Measurements from ENCODE around the gene SV2B.

Gene SV2B

DNA sequence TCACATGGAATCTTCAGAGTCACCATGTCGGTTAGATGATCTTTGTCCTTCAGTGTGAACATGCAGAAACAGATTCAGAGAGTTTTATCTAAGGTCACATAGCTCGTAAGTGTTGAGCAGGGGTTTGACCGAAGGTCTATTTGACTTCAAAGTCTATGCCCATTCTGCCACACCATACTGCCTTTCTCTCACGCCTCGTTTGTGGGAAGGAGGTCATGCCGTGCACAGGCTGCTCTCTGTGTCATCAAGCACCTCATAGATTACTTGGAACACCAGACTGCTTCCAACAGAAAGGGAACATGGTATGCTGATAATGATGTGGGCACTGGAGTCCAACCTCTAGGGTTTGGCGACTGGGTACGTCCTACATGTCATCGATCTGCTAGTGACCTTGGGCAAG lies 128.8 kb downstream of the SV2B start:
- DNase-seq (ENCODE audit: low spot score): no peak

DNA sequence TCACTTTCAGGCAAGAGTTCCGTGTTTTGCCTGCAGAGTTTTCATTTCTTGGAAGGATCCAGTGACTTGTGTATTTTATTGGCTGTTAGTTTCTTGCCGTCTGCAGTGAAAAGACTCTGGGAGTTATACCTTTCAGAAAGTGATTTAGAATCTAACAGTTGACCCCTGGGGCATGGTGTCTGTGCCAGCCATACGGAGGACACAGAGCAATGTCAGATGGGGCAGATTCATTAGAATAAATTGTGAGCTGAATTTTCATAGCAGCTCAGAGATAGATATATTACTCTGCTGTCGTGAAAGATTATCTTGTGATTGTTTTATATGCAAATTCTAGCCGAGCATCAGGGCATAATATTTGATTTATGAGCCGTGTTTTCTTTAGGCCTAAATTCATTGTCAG lies 131.6 kb downstream of the SV2B start:
- no peak for DNase-seq (ENCODE audit: low spot score)

DNA sequence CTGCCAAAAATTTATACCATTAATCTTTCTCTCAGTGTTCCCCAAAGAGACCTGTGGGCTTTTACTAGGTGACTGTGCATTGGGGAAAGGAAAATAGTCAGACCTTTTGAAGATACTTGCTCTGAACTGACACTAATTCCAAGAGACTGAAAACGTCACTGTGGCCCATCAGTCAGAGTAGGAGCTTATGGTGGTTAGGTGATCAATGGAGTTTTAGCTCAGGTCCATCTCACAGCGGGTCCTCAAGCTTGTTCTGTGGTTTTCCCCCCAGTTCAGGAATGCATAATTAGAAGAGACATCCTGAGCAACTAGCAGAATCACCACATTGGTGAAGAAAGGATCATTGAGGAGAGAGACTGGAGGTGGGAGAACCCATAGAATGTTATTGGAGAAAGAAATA lies 134.7 kb downstream of the SV2B start:
- no peak for DNase-seq (ENCODE audit: low spot score)

GRCh38 chr15:91235376-91235775 lies 135.3 kb downstream of the SV2B start:
- no peak for DNase-seq (ENCODE audit: low spot score)

GRCh38 chr15:91237445-91237844 lies 137.4 kb downstream of the SV2B start:
- no peak for DNase-seq (ENCODE audit: low spot score)

DNA sequence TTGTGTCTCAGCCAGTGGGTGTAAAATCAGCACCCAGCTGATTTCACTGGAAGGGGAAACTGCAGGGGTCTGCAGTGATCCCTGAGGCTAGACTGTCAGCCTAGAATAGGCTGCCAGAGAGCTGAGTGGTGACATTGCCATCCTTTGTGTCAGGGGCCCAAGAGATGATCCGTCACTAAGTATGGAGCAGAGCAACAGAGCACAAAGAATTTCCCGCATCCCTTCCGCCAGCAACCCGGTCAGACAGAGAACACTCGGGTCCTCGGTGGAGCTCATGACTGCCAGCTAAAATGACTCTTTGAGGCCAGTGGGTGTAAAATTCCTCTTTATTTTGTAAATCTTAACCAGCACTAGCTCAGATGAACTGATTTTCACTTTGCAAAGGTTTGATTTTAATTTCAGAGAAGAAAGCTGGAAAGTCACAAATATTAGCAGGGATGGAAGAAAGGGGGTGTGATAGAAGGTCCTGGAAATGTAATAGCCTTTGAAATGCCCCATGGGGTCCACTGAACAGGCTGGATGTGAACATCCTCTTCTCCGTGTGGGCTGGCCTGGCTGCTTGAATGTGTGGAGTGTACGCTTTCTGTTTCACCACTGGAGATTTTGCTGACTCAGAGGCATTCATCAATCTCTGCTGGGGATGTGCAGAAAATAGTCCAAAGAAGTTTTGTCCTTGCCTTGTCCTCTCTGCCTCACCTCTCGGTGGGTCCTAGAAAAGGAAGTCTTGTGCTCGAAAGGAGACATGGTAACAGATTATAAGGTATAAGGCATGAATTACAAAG lies 138.8 kb downstream of the SV2B start:
- no peak for DNase-seq (ENCODE audit: low spot score)

GRCh38 chr15:91243826-91244225 lies 143.8 kb downstream of the SV2B start:
- no peak for DNase-seq (ENCODE audit: low spot score)

DNA sequence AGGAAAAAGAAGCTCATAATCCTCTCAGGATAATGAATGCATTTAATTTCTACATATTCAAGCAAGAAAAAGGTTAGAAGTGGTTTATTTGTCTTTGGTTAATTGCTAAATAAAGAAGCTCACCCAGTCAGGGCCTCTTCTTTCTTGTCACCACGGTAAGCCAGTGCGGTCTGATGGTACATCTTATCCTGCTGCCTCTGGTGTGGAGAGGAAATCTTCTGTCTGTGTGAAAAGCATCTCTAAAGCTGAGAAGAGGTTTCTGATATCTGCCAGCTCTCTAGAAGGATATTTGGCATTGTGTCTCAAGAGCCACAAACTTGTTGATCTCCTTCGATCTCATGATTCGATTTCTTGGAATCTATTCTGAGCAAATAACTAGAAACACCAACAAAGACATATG lies 144.9 kb downstream of the SV2B start:
- no peak for DNase-seq (ENCODE audit: low spot score)

DNA sequence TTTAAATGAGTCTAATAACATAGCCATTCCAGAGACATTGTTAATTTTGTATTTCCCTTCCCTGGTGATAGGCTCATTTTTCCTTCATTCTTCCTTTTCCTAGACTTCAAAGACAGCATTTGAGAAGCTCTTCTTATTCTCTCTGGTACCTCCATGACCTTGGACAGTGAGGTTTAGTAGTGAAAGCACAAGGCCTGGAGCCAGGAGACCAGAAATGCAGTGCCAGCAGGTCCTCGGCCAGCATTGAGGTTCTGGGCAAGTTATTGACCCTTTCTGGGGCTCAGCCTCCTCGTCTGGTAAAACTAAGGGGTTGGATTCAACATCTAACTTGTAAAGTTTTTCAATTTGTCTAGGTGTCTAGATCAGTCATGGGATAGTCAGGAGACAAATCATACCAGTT lies 146.9 kb downstream of the SV2B start:
- no peak for DNase-seq (ENCODE audit: low spot score)

DNA sequence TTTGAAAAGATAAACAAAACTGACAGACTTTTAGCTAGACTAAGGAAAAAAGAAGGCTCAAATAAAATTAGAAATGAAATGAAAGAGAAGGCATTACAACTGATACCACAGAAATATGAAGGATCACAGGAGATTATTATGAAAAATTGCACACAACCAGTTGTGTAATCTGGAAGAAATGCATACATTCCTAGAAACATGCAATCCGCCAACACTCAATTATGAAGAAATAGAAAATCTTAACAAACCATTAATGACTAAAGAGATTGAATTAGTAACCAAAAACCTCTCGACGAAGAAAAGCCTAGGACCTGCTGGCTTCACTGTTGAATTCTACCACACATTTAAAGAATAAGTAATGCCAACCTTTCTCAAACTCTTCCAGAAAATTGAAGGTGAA lies 149.5 kb downstream of the SV2B start:
- DNase-seq (ENCODE audit: low spot score): no peak

- no peak for DNase-seq (ENCODE audit: low spot score)
Measured at GRCh38 chr15:91252322-91252721, 152.3 kb downstream of the SV2B start.

- no peak for DNase-seq (ENCODE audit: low spot score)
Measured at GRCh38 chr15:91252756-91253155, 152.7 kb downstream of the SV2B start.

DNA sequence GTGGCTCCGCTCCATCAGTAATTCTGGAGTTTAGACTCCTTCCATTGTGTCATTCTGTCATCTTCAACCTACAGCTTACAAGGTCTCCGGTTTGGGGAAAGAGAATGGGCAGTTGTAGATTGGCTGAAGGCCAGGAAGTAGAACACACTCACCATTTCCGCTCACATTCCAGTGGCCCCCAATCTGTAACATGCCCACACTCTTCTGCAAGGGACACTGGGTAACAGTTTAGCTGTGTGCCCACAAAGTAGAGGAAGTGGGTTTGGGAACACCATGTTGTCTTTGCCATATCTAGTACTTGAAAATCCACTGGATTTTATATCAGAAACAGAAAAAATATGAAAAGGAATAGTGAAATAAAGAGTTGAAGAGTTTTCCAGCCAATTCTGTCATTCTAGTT lies 153.5 kb downstream of the SV2B start:
- DNase-seq (ENCODE audit: low spot score): no peak

DNA sequence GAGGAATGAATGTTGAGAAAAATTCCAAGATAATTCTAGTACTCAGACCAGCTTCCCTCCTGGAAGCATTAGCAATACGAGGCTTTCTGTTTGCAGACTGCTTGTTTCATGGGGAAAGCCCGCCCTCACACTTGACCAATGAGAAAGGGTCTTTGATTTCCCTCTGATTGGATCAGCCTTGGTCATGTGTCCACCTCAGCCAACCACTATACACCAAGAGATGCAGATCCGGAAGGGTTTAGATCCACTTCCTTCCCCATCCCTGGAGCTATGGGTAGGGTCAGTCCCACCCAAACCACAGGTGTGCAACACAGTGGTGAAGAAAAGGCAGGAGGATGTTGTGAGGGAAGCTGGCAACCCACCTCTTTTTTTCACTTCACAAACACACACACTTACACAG lies 154.7 kb downstream of the SV2B start:
- no peak for DNase-seq (ENCODE audit: low spot score)

- no peak for DNase-seq (ENCODE audit: low spot score)
Measured at GRCh38 chr15:91255670-91256192, 155.7 kb downstream of the SV2B start.

GRCh38 chr15:91257746-91258414 lies 157.8 kb downstream of the SV2B start:
- DNase-seq (ENCODE audit: low spot score): no peak

DNA sequence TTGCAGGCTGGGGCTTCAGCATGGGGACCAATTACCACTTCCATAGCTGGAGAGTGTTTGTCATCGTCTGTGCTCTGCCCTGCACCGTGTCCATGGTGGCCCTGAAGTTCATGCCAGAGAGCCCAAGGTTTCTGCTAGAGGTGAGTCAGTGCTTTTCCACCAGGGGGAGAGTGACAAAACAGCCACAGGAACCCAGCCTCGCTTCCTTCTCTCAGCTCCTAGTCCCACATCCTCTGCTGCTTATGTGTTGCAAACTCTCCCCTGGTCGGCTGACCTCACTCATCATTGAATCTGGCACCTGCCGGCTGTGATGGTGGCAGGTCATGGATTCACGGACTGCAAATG lies 158.3 kb downstream of the SV2B start:
- DNase-seq (ENCODE audit: low spot score): no peak

DNA sequence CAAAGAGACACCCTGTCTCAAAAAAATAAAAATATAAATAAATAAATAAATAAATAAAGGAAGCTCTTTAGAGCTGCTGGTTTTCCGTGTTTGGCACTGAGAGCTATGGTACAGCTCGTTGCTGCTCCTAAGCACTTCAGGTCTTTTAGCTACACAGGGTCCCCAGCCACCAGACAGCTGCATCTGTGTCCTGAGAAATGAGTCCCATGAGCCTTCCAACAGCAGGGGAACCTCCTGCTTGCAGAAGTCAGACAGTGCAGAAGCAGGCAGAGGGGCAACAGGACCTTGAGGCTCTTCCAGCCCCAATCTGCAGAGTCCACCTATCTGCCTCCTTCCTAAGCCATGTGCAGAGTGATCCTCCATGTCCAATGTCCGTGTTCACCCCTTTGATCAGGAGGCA lies 159.0 kb downstream of the SV2B start:
- DNase-seq (ENCODE audit: low spot score): no peak

DNA sequence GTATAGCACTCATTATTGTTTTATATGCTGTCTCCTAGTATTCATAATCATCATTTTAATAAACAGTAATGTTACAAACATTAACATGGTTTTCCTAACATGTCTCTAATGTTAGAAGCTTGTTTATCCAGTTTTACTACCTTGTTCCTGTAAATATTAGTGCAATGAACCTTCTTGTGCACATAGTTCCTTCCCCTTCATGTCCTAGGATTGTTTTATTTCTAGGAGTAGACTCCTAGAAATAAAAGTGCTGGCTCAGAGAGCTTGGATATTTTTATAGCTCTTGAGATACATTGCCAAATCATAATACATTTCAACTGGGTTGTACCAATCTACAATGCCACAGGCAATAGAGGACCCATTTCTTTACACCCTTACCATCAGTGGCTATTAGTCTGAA lies 161.3 kb downstream of the SV2B start:
- DNase-seq (ENCODE audit: low spot score): no peak

DNA sequence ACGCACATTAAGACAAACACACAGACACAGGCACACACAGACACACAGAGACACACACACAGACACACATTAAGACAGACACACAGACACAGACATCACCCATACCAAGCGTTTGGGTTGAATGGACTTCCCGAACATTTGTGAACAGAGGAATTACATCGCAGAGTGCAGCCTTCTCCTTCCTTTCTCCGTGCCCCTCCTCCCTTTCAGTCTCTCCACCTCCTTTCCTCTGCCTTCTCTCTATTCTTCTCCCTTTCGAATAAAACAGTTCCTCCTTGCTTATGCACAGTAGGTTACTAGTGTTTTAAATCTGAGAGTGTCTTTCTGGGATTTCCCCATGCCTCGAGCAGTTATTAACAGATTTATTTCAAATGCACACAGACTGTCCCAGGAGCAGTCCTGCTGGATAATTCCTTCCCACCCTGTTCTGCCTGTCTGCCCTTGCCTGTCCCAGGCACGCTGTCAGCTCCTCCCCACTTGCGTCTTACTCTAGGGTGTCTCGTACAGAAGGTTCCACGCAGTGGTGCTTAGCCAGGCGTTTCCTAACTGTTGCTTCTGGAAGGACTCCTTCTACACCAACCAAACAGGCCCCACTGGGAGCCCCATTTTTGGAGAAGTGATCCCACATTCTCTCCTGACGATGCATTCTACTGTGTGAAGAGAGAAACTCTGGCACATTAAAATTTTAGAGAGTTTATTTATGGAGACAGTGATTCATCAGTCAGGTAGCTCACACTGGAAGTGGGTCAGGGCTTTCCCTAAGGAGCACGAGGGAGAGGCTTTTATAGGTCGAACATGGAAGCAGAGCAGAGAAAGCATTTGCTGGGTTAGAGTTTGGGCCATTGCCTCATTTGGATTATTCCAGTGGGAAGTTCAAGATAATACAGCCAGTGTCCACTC lies 163.8 kb downstream of the SV2B start:
- DNase-seq (ENCODE audit: low spot score): no peak

DNA sequence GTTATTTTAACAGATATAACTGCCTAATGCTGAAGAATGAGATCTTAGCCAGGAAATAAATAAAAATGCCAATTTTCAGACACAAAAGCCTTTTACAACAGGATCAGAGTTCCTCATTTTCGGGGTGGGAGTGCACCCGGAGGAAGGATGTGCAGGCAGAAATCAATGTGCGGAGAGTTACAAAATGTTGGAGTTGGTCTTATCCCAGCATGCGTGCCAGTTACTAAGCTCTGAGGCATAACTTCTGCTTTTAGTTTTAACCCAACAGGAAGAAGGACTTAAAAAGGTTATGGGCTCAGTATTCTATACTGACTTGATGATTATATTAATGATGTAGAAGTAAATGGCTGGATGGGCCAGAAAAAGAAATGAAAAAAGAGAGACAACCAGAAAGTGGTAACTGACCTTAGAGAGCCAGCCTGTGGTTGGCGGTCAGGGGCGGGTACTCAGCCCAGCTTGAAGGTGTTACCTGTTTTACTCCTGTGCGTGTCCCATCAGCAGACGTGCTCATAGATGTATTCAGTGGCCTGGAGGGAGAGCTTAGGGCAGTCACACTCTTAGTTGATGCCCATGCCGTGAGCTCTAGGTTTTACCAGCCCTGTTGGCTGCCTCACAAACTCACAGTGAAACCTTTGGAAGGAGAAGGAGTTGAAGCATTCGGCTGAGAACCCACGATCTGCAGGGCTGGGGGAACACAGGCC lies 164.7 kb downstream of the SV2B start:
- no peak for DNase-seq (ENCODE audit: low spot score)

GRCh38 chr15:91265416-91265940 lies 165.4 kb downstream of the SV2B start:
- no peak for DNase-seq (ENCODE audit: low spot score)

Data from germinal center (tissue), 1 donor.